22Rv1 (cell line): Measurements from ENCODE around the gene MAN2B2.

Experiments
- H3K27ac ChIP-seq: fragments of 450-650 bp; 2 replicates; pipeline ENCODE4 v1.5.1; 2017
- CTCF ChIP-seq: fragments of 450-650 bp; IDR thresholded peaks from 2 replicates; pipeline ENCODE4 v1.5.1; 2017; ENCODE audit warnings: mild to moderate bottlenecking
- ZFX ChIP-seq: fragments of 450-650 bp; IDR thresholded peaks from 2 replicates; pipeline ENCODE4 v1.6.1; 2017; ENCODE audit warnings: antibody characterized with exemption, borderline replicate concordance

The MAN2B2 gene

GRCh38 chr4:6576932-6577331 is 1.9 kb downstream of the MAN2B2 start:
- H3K27ac ChIP-seq: no peak overlapping the region

GRCh38 chr4:6577409-6577808 is 2.4 kb downstream of the MAN2B2 start:
- no peak overlapping the region for H3K27ac ChIP-seq
- no peak for TF ChIP-seq CTCF
- no peak for TF ChIP-seq ZFX

More at GRCh38 chr4:6576932-6577331, 1.9 kb downstream of the MAN2B2 start:
- TF ChIP-seq CTCF (no peak), ZFX (no peak)

- no peak for TF ChIP-seq ZFX
- no peak for TF ChIP-seq CTCF
- H3K27ac ChIP-seq: no peak overlapping the region
These were observed 3.2 kb downstream of the MAN2B2 start for GRCh38 chr4:6578221-6578620.

- TF ChIP-seq CTCF (no peak), ZFX (no peak)
- no peak overlapping the region for H3K27ac ChIP-seq
These were observed 5.4 kb downstream of the MAN2B2 start for GRCh38 chr4:6580353-6580752.

GRCh38 chr4:6581566-6582121 is 6.7 kb downstream of the MAN2B2 start:
- TF ChIP-seq ZFX: no peak
- TF ChIP-seq CTCF: no peak
- no peak overlapping the region for H3K27ac ChIP-seq

GRCh38 chr4:6582889-6583490 is 8.0 kb downstream of the MAN2B2 start:
- H3K27ac ChIP-seq: no peak overlapping the region
- no peak for TF ChIP-seq ZFX
- no peak for TF ChIP-seq CTCF

GRCh38 chr4:6584865-6585264 is 9.9 kb downstream of the MAN2B2 start:
- TF ChIP-seq ZFX (no peak), CTCF (no peak)
- no peak overlapping the region for H3K27ac ChIP-seq
